Urinary bladder (tissue), 4 donors: Measurements from ENCODE around the gene IKZF3. TPM values are rescaled to one million over a fixed set of nuclear protein-coding genes. Genes with fewer than 3 reads are reported as not detected.

ENCODE experiments used
- DNase-seq: peaks from one replicate; pipeline ENCODE4 v3.0.0-alpha.2; 2015; ENCODE audit errors: extremely low spot score
- H3K27ac ChIP-seq: one replicate; pipeline ENCODE4 v1.5.1; 2013; ENCODE audit warnings: low read depth, mild to moderate bottlenecking, moderate library complexity
- H3K36me3 ChIP-seq: one replicate; pipeline ENCODE4 v1.6.1; 2013; ENCODE audit warnings: mild to moderate bottlenecking, moderate library complexity; ENCODE audit not compliant: insufficient read depth
- H3K4me1 ChIP-seq: one replicate; pipeline ENCODE4 v1.6.1; 2013; ENCODE audit warnings: mild to moderate bottlenecking, moderate library complexity; ENCODE audit not compliant: insufficient read depth
- H3K4me3 ChIP-seq: one replicate; pipeline ENCODE4 v1.5.1; 2013; ENCODE audit warnings: low read depth, low read length
- WGBS: extraction: QIAGEN DNeasy Blood & Tissue Kit; methylation state at CpG from one replicate; pipeline ENCODE4 v1.1.7; 2013; 5-methylcytosine and 5-hydroxymethylcytosine counted together
- polyA plus RNA-seq: library from polyadenylated mRNA; stranded (reverse); fragments of 200-250 nt; gene quantifications from one replicate; pipeline ENCODE4 v1.2.3, GENCODE V29; 2013
- total RNA-seq: library from RNA; depleted of rRNA; stranded (reverse); fragments of >200 nt; gene quantifications from one replicate; pipeline ENCODE4 v1.2.3, GENCODE V29; 2014
- donor health status: healthy with polysubstance abuse.
- donor health status: healthy.

Gene IKZF3
- total and polyA plus RNA-seq, 2 donors, result 0.58 to 1.2 TPM

DNA sequence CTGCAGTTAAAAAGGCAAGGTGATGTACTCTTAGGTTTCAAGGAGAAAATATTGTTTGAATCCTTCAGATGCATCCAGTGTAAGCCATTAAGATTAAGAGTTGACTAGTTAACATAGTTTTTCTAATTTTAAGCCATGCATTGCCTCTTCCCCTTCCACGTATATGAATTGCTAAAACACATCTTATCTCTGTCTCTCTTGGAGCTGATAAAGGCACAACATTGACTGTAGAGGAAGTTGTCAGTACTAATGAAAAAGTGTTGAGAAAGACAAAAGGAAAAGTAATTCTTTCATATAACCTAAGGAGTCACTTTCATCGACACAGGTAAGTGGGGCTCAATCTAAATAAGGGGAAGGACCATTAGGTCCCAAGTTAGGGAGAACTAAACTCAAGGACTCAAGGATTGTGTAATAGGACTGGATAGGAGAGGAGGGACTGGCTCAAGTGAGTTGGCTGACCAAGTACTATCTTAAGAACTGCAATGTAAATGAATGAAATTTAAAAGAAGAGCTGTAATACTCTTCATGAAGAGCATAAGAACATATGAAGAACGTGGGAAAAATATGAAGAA lies 70.7 kb downstream of the IKZF3 start:
- WGBS, result 54% methylated on average over 3 of the region's 3 CpGs
- DNase-seq, result no peak
- no peak overlapping the region for H3K27ac ChIP-seq

DNA sequence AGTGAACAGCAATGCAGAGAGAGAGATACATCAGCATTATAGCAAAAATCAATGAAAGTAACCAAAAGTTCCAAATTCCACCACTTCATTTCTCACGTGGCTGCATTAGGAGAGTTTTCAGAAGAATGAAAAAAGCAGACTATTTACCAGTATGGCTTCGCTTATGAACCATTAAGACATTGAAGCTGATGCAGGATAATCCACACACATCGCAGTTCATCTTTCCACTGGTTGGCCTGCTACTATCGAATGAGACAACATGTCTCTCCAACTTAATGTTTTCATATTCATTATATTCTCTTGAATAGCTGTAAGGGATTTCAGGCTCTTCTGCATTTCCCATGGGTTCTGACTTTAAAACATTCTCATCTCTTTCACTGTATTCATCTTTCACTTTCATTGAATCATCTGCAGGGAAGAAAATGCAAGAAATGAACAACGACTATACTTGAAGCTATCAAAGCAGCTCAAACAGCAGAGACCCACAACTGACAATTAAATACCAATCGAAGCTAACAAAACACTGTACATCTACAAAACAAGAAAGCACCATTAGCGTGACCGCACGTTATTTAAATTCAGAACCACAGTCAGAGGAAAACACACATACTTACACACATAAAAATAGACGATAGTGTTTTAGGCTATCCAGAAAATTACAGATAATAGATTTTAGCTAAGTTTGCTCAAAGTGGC lies 71.4 kb downstream of the IKZF3 start:
- no peaks in the 10 kb centered on the region for H3K4me1 ChIP-seq
- no peak overlapping the region for H3K4me3 ChIP-seq
- DNase-seq, result no peak
- no peaks in the 10 kb centered on the region for H3K36me3 ChIP-seq
- no peak overlapping the region for H3K27ac ChIP-seq
- 81% methylated on average over 10 of the region's 10 CpGs for WGBS

More for the DNA sequence above, 70.7 kb downstream of the IKZF3 start:
- H3K4me3 ChIP-seq, result no peak overlapping the region
- H3K4me1 ChIP-seq, result no peaks in the 10 kb centered on the region
- no peaks in the 10 kb centered on the region for H3K36me3 ChIP-seq

GRCh38 chr17:39791111-39791992 lies 72.8 kb downstream of the IKZF3 start:
- Histone ChIP-seq H3K27ac (no peak overlapping the region), H3K4me1 (no peaks in the 10 kb centered on the region), H3K4me3 (no peak overlapping the region), H3K36me3 (no peaks in the 10 kb centered on the region)
- no peak for DNase-seq
- 35% methylated on average over 6 of the region's 6 CpGs for WGBS

- Histone ChIP-seq H3K27ac (no peak overlapping the region), H3K4me3 (no peak overlapping the region), H3K36me3 (no peaks in the 10 kb centered on the region), H3K4me1 (no peaks in the 10 kb centered on the region)
- no peak for DNase-seq
- 77% methylated on average over 8 of the region's 8 CpGs for WGBS
These were observed 76.2 kb downstream of the IKZF3 start for GRCh38 chr17:39787743-39788484.

DNA sequence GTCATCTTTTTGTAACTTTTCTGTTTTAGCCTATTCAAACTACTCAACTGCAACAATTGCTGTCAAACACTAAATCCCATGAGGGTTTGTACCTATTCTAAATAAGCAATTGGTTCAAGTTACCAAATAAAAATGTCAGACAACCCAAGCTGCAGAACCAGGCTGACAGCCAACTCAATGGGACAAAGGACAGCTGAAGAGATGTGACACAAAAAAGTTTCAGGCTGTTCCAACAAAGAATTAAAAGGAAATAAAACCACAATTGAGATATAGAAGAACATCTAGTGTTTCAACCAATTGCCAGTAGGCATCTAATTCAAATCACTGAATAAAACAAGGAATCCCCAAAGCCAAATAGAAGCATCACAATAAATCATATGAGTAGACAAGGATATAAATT lies 77.1 kb downstream of the IKZF3 start:
- Histone ChIP-seq H3K36me3 (no peaks in the 10 kb centered on the region), H3K4me3 (no peak overlapping the region), H3K4me1 (no peaks in the 10 kb centered on the region), H3K27ac (no peak overlapping the region)
- no peak for DNase-seq

DNA sequence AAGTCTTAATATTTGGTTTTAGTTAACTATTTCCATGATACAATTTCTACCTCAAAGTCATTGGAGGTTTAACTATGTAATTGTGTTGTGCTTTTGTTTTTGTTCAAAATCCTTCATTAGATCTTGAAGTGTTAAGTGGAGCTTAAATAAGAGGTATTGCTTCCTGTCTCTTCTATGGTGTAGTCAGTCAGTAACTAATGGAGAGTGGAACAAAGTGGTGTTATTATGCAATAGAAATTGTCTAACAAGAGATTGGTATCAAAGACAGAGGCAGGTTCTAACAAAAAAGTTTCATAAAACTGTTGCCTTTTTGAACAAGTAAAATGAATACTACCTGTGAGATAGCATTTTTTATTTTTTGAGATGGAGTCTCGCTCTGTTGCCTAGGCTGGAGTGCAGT lies 81.1 kb downstream of the IKZF3 start:
- Histone ChIP-seq H3K4me1 (no peaks in the 10 kb centered on the region), H3K36me3 (no peaks in the 10 kb centered on the region), H3K4me3 (no peak overlapping the region), H3K27ac (peak overlapping the region; percentile 10)
- no peak for DNase-seq
- WGBS, result 79% methylated on average over 1 of the region's 1 CpG

DNA sequence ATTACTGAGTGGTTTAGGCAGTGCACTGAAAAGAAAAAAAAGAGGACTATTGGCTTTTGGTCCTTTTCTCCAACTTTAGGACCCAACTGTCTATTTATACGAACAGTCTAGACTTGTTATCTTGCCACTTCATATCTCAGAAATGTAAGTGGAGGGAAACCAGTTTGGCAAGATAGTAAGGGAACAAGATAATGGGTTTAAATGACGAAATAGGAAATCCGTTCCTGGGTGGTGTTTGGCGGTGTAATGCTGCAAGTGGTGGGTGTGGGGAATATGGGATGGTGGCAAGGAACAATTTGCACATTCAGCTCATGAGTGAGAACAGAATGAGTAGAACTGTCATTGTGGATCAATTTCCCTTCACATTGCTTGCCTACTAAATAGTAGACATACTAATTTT lies 81.6 kb downstream of the IKZF3 start:
- Histone ChIP-seq H3K4me3 (no peak overlapping the region), H3K27ac (no peak overlapping the region), H3K4me1 (no peaks in the 10 kb centered on the region), H3K36me3 (no peaks in the 10 kb centered on the region)
- DNase-seq, result peak; percentile 71
- 25% methylated on average over 4 of the region's 4 CpGs for WGBS

- 53% methylated on average over 2 of the region's 2 CpGs for WGBS
- Histone ChIP-seq H3K4me3 (no peak overlapping the region), H3K27ac (no peak overlapping the region)
These were observed 82.3 kb downstream of the IKZF3 start for GRCh38 chr17:39781861-39782213.

GRCh38 chr17:39781031-39781860 lies 82.9 kb downstream of the IKZF3 start:
- no peaks in the 10 kb centered on the region for H3K4me1 ChIP-seq
- no peak overlapping the region for H3K27ac ChIP-seq
- no peaks in the 10 kb centered on the region for H3K36me3 ChIP-seq
- no peak overlapping the region for H3K4me3 ChIP-seq
- WGBS, result 27% methylated on average over 6 of the region's 6 CpGs
- no peak for DNase-seq

More at GRCh38 chr17:39781861-39782213, 82.3 kb downstream of the IKZF3 start:
- no peaks in the 10 kb centered on the region for H3K36me3 ChIP-seq
- H3K4me1 ChIP-seq, result no peaks in the 10 kb centered on the region
- DNase-seq, result no peak

DNA sequence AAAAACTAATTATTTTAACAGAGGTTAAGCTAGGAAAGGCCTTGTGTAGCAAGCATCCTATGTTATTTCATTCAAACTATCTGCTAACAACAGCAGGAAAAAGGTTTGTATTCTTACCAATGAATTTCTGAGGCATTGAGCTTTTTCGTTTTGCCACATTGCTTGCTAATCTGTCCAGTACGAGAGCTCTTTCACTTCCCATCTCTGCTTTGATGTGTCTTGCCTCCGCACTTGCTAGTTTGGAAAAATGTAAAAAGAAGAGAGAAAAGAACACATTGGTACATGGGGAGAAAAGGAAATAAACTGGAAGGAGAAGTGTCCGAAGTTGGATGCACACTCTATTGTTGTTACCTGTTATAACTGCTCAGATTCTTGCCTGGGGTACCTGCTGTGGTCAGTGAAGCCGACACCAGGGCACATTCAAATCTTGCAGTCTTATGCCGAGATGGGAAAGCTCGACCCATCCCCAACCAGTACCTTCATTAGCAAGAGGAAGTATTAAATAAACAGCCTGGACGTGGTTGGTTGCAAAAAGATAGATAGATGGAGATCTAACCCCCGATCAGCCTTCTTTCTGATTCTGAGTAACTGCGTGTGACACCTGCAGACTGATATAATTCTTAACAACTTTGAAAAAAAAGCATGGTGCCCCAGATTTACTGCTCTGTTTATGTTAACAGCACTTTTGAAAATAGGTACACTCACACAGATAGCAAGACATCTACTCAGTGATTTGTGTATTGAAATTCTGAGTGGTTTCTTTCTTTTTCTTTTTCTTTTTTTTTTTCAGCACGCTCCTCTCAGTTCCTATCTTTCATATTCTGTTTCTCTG lies 86.4 kb downstream of the IKZF3 start:
- no peak overlapping the region for H3K27ac ChIP-seq
- peak overlapping the region; percentile 12 for H3K4me3 ChIP-seq
- H3K4me1 ChIP-seq, result no peaks in the 10 kb centered on the region
- no peak for DNase-seq
- H3K36me3 ChIP-seq, result no peaks in the 10 kb centered on the region
- 45% methylated on average over 11 of the region's 11 CpGs for WGBS

GRCh38 chr17:39776252-39776651 lies 87.9 kb downstream of the IKZF3 start:
- Histone ChIP-seq H3K4me3 (no peak overlapping the region), H3K27ac (no peak overlapping the region)
- DNase-seq, result no peak

GRCh38 chr17:39775031-39775430 lies 89.1 kb downstream of the IKZF3 start:
- H3K27ac ChIP-seq, result no peak overlapping the region
- DNase-seq, result no peak
- H3K4me1 ChIP-seq, result no peaks in the 10 kb centered on the region
- H3K4me3 ChIP-seq, result no peak overlapping the region
- 76% methylated on average over 2 of the region's 2 CpGs for WGBS
- no peaks in the 10 kb centered on the region for H3K36me3 ChIP-seq

More at GRCh38 chr17:39776252-39776651, 87.9 kb downstream of the IKZF3 start:
- Histone ChIP-seq H3K36me3 (no peaks in the 10 kb centered on the region), H3K4me1 (no peaks in the 10 kb centered on the region)
